WTC11 (cell line): ENCODE results near the gene GRAP2. TPM values are rescaled to one million over a fixed set of nuclear protein-coding genes. Genes with fewer than 3 reads are reported as not detected.

Source experiments
- ATAC-seq: fragments of 200-7000 bp; cut with Tn5 transposase; 2 replicates; pipeline ENCODE4 v1.10.0; 2021; ENCODE audit warnings: mild to moderate bottlenecking, moderate library complexity
- CTCF ChIA-PET: fragments of 300-600 bp; sonication (Branson Sonifier 250); formaldehyde crosslinking; loops from one replicate; lab custom pipeline; 2021; ENCODE audit warnings: antibody characterized with exemption; lab: Charles Lee
- POLR2A ChIA-PET: fragments of 350-600 bp; sonication (Branson Sonifier 250); formaldehyde crosslinking; loops from one replicate; lab custom pipeline; 2021; ENCODE audit warnings: antibody characterized with exemption; lab: Charles Lee
- DNase-seq: peaks from one replicate; pipeline ENCODE4 v3.0.0; 2021; ENCODE audit warnings: low spot score
- H3K27ac Mint-ChIP-seq: 2 replicates; pipeline ENCODE4 v1.8.0; 2021; ENCODE audit warnings: mixed read lengths
- H3K27me3 Mint-ChIP-seq: 2 replicates; pipeline ENCODE4 v1.8.0; 2021; ENCODE audit warnings: low read depth, mild to moderate bottlenecking, moderate library complexity, mixed read lengths
- H3K36me3 Mint-ChIP-seq: 2 replicates; pipeline ENCODE4 v1.8.0; 2021; ENCODE audit warnings: mixed read lengths
- H3K4me1 Mint-ChIP-seq: 2 replicates; pipeline ENCODE4 v1.8.0; 2022; ENCODE audit warnings: mixed read lengths
- H3K4me3 Mint-ChIP-seq: 2 replicates; pipeline ENCODE4 v1.8.0; 2021; ENCODE audit warnings: mild to moderate bottlenecking, moderate library complexity, mixed read lengths
- H3K9me3 Mint-ChIP-seq: 2 replicates; pipeline ENCODE4 v1.8.0; 2021; ENCODE audit warnings: mixed read lengths
- AFF4 ChIP-seq: sonication (generic); formaldehyde crosslinking; IDR thresholded peaks from 2 replicates; pipeline ENCODE4 v1.8.1; 2023; ENCODE audit warnings: mild to moderate bottlenecking, missing genetic modification reagents, borderline replicate concordance
- ARID4B ChIP-seq: sonication (generic); formaldehyde crosslinking; IDR thresholded peaks from 2 replicates; pipeline ENCODE4 v1.8.0; 2023; ENCODE audit warnings: missing genetic modification reagents, mild to moderate bottlenecking, borderline replicate concordance
- ATF1 ChIP-seq: sonication (generic); formaldehyde crosslinking; IDR thresholded peaks from 2 replicates; pipeline ENCODE4 v1.8.1; 2023; ENCODE audit warnings: mild to moderate bottlenecking, moderate library complexity, missing genetic modification reagents
- CREB1 ChIP-seq: sonication (generic); formaldehyde crosslinking; IDR thresholded peaks from 2 replicates; pipeline ENCODE4 v1.8.0; 2023; ENCODE audit warnings: mild to moderate bottlenecking, missing genetic modification reagents
- ERG ChIP-seq: fragments of 250-450 bp; sonication (Bioruptor Pico); IDR thresholded peaks from 2 replicates; pipeline ENCODE4 v1.8.0; 2021; ENCODE audit warnings: mild to moderate bottlenecking
- FOXJ3 ChIP-seq: sonication (generic); formaldehyde crosslinking; IDR thresholded peaks from 2 replicates; pipeline ENCODE4 v1.9.0; 2021; ENCODE audit warnings: missing genetic modification reagents, mild to moderate bottlenecking, borderline replicate concordance
- FOXP1 ChIP-seq: sonication (generic); formaldehyde crosslinking; IDR thresholded peaks from 2 replicates; pipeline ENCODE4 v1.8.0; 2022; ENCODE audit warnings: missing genetic modification reagents, mild to moderate bottlenecking, moderate library complexity, borderline replicate concordance
- FOXP4 ChIP-seq: sonication (generic); formaldehyde crosslinking; IDR thresholded peaks from 2 replicates; pipeline ENCODE4 v1.8.0; 2022; ENCODE audit warnings: mild to moderate bottlenecking, missing genetic modification reagents
- HMGA2 ChIP-seq: fragments of 250-450 bp; sonication (Bioruptor Pico); IDR thresholded peaks from 2 replicates; pipeline ENCODE4 v1.4.0; 2021; ENCODE audit warnings: mild to moderate bottlenecking, moderate library complexity
- IRF1 ChIP-seq: sonication (generic); formaldehyde crosslinking; IDR thresholded peaks from 2 replicates; pipeline ENCODE4 v1.8.0; 2023; ENCODE audit warnings: missing genetic modification reagents
- KAT7 ChIP-seq: sonication (generic); formaldehyde crosslinking; IDR thresholded peaks from 2 replicates; pipeline ENCODE4 v1.8.1; 2023; ENCODE audit warnings: missing genetic modification reagents, mild to moderate bottlenecking, borderline replicate concordance
- NR2C2 ChIP-seq: sonication (generic); formaldehyde crosslinking; IDR thresholded peaks from 2 replicates; pipeline ENCODE4 v1.8.0; 2022; ENCODE audit warnings: mild to moderate bottlenecking, missing genetic modification reagents
- TP53 ChIP-seq: sonication (generic); formaldehyde crosslinking; IDR thresholded peaks from 2 replicates; pipeline ENCODE4 v1.8.1; 2023; ENCODE audit warnings: mild to moderate bottlenecking, missing genetic modification reagents
- ZMAT4 ChIP-seq: fragments of 250-450 bp; sonication (Bioruptor Pico); IDR thresholded peaks from 2 replicates; pipeline ENCODE4 v1.9.0; 2021; ENCODE audit warnings: mild to moderate bottlenecking
- ZNF317 ChIP-seq: sonication (generic); formaldehyde crosslinking; IDR thresholded peaks from 2 replicates; pipeline ENCODE4 v1.8.1; 2023; ENCODE audit warnings: low read depth, mild to moderate bottlenecking, moderate library complexity, missing genetic modification reagents, borderline replicate concordance
- ZNF416 ChIP-seq: fragments of 250-450 bp; sonication (Bioruptor Pico); IDR thresholded peaks from 2 replicates; pipeline ENCODE4 v1.9.0; 2021; ENCODE audit warnings: mild to moderate bottlenecking, inconsistent platforms
- ZNF532 ChIP-seq: fragments of 250-450 bp; sonication (Bioruptor Pico); IDR thresholded peaks from 2 replicates; pipeline ENCODE4 v1.9.0; 2021; ENCODE audit warnings: mild to moderate bottlenecking, borderline replicate concordance
- ZNF671 ChIP-seq: fragments of 250-450 bp; sonication (Bioruptor Pico); IDR thresholded peaks from 2 replicates; pipeline ENCODE4 v1.8.0; 2021; ENCODE audit warnings: mild to moderate bottlenecking
- total RNA-seq: library from RNA; stranded (reverse); gene quantifications from 3 replicates; pipeline ENCODE4 v1.2.3, GENCODE V29; 2021

GRAP2 gene
- total RNA-seq, 1 experiment from 2014 or later, result 0.33 TPM

- H3K9me3 Mint-ChIP-seq, result no peaks in the 10 kb centered on the region
- ChIA-PET CTCF (no interaction called here), POLR2A (no interaction called here)
- peaks cover 13% of the 10 kb centered on the region for H3K4me1 Mint-ChIP-seq
- no peak overlapping the region for H3K4me3 Mint-ChIP-seq
- no peak for ATAC-seq
- no peak overlapping the region; the same call in 1 of the 2 replicates for H3K27ac Mint-ChIP-seq
- no peak for DNase-seq
- TF ChIP-seq ZNF671 (no peak), IRF1 (CRISPR knock-in tag) (no peak)
- H3K27me3 Mint-ChIP-seq, result no peaks in the 10 kb centered on the region
- H3K36me3 Mint-ChIP-seq, result peaks cover 23% of the 10 kb centered on the region
Measured at GRCh38 chr22:40019100-40019499, 118.2 kb downstream of the GRAP2 start.

GRCh38 chr22:40020956-40021355, 120.1 kb downstream of the GRAP2 start:
- H3K9me3 Mint-ChIP-seq, result no peaks in the 10 kb centered on the region
- H3K27ac Mint-ChIP-seq, result no peak overlapping the region
- H3K4me1 Mint-ChIP-seq, result peaks cover 11% of the 10 kb centered on the region
- ATAC-seq (no peak), DNase-seq (no peak)
- POLR2A ChIA-PET, result no interaction called here
- H3K36me3 Mint-ChIP-seq, result peaks cover 23% of the 10 kb centered on the region
- CTCF ChIA-PET, result interaction anchor here (0.7 to 2.8 kb wide), 4 partner anchors 27 to 88 kb away, joined by 3 to 13 read pairs (median 8); partner anchors contain the start of gene FAM83F
- no peaks in the 10 kb centered on the region for H3K27me3 Mint-ChIP-seq
- no peak overlapping the region for H3K4me3 Mint-ChIP-seq
- TF ChIP-seq ARID4B (CRISPR knock-in tag) (no peak), CREB1 (CRISPR knock-in tag) (no peak), FOXJ3 (CRISPR knock-in tag) (no peak), NR2C2 (CRISPR knock-in tag) (no peak), ZMAT4 (CRISPR knock-in tag) (no peak), HMGA2 (no peak), FOXP1 (CRISPR knock-in tag) (no peak), KAT7 (CRISPR knock-in tag) (no peak), FOXP4 (CRISPR knock-in tag) (no peak), TP53 (no peak), AFF4 (no peak), ZNF317 (CRISPR knock-in tag) (no peak), ATF1 (CRISPR knock-in tag) (no peak), ERG (no peak), ZNF532 (CRISPR knock-in tag) (no peak), ZNF416 (no peak)
